ENCODE data around the gene TMEM51. TPM values are rescaled to one million over a fixed set of nuclear protein-coding genes. Genes with fewer than 3 reads are reported as not detected.

The TMEM51 gene
- total and polyA plus RNA-seq, 10 of the 15 experiments (the other 5 are each of a cell fraction or from before 2014, with no cell fraction given), result 0.55 to 4.8 (median 3.1) TPM

DNA sequence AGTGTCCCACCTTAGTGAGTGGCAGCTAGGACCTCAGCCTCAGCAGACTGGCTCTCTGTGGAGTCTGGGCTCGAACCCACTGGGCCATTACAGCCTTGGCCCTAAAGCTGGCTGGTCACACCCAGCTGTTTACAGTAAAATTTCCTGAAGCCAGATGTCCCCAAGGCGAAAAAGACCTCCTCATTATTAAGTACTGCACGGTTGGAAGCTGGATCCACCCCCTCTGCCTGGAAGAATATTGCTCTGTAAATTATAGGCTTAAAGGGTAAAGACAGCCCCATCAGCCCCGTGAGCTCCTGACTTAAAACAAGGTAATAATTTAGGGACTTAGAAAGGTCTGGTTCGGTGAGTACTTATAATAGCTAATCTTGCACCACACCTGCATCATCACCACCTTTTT lies 30.3 kb upstream of the TMEM51 start:
- no peak for DNase-seq (ENCODE audit: low read depth, low spot score)
- Histone ChIP-seq H3K9ac (ENCODE audit: control insufficient read depth, insufficient read depth, low read length) (no peak overlapping the region), H3K36me3 (ENCODE audit: control insufficient read depth in 2 of 2, insufficient read depth in 2 of 2, low read length in 1 of 2) (no peaks in the 10 kb centered on the region), H3K4me3 (no peak overlapping the region), H2AFZ (ENCODE audit: control insufficient read depth, low read depth, low read length) (no peak overlapping the region), H3K27me3 (replicated peaks in 1 of 2; ENCODE audit: control insufficient read depth in 2 of 2, insufficient read depth in 2 of 2, low read length in 1 of 2) (no peaks in the 10 kb centered on the region; a peak in 1 of 4 replicates), H3K27ac (ENCODE audit: control insufficient read depth, insufficient read depth) (no peak overlapping the region), H4K20me1 (ENCODE audit: control insufficient read depth, insufficient read depth) (no peaks in the 10 kb centered on the region; the same call in 1 of the 2 replicates), H3K4me2 (ENCODE audit: control insufficient read depth, insufficient read depth) (no peak overlapping the region), H3K4me1 (ENCODE audit: control insufficient read depth, insufficient read depth, low read length) (no peaks in the 10 kb centered on the region), H3K9me3 (replicated peaks; ENCODE audit: control insufficient read depth, insufficient read depth, low read length) (no peaks in the 10 kb centered on the region), H3K79me2 (ENCODE audit: control insufficient read depth, insufficient read depth, low read length) (no peaks in the 10 kb centered on the region)
- BruUV-seq (replicated peaks), result no TSS peak
- POLR2A ChIA-PET, result no interaction called here
- no peak for ATAC-seq
- TF ChIP-seq YBX1 (IDR thresholded peaks at IDR 0.05) (no peak), MTA2 (IDR thresholded peaks at IDR 0.05; ENCODE audit: low read depth) (no peak), TCF12 (IDR thresholded peaks at IDR 0.05; ENCODE audit: low read depth, low read length) (no peak), SRF (IDR thresholded peaks at IDR 0.05; ENCODE audit: low read depth in 2 of 2, low read length in 2 of 2) (no peak), HDAC2 (IDR thresholded peaks at IDR 0.05) (no peak), MYC (IDR thresholded peaks at IDR 0.05; ENCODE audit: insufficient read depth, insufficient read length, insufficient replicate concordance, low read length, severe bottlenecking) (no peak), SUPT20H (IDR thresholded peaks at IDR 0.05; ENCODE audit: borderline replicate concordance, control insufficient read depth, low read depth, low read length) (no peak), HDGF (IDR thresholded peaks at IDR 0.05) (no peak)
- CTCF ChIA-PET, result interaction anchor here (0.7 to 2.0 kb wide), 6 partner anchors 14 to 182 kb away, joined by 3 to 6 read pairs (median 4); no protein-coding TSS in a partner anchor
- 11% methylated on average over 5 of the region's 5 CpGs for WGBS (ENCODE audit: insufficient coverage, insufficient replicate concordance, low lambda C conversion rate, missing lambda C conversion rate)
- RAD21 ChIA-PET (ENCODE audit: unreplicated experiment), result no interaction called here
- SMC1A ChIA-PET (ENCODE audit: uncharacterized antibody, unreplicated experiment), result interaction anchor here (1.1 kb wide), 1 partner anchor 149 kb away, joined by 3 read pairs; no protein-coding TSS in a partner anchor
- intact Hi-C loops (cut with micrococcal nuclease; ENCODE audit: unreplicated experiment) (no loop called here), in situ Hi-C loops (cut with MboI) (loop anchor here (10.0 kb wide), 1 partner anchor 182 kb away; no protein-coding TSS in a partner anchor)
- FAIRE-seq, result no peak

DNA sequence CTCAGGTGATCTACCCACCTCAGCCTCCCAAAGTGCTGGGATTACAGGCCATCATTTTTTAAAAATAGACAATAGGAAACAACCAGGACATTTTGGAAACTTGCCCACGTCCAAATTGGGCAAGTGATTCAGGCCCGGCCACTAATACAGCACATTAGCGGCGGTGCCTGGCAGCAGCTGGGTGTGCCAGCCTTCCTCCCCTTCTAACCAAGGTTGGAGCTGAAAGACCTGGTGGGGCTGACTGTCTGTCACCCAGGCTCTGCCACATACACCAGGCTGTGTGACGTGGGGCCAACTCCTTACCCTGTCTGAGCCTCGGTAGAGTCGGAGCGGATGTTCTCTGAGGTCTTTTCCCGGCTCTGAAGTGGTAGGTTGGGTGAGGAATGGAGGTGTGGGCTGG lies 29.6 kb upstream of the TMEM51 start:
- DNase-seq (ENCODE audit: low read depth, low spot score) (no peak), FAIRE-seq (no peak), ATAC-seq (no peak)
- ChIA-PET SMC1A (ENCODE audit: uncharacterized antibody, unreplicated experiment) (interaction anchor here (1.1 kb wide), 1 partner anchor 148 kb away, joined by 3 read pairs; no protein-coding TSS in a partner anchor), CTCF (interaction anchor here (0.7 to 2.0 kb wide), 7 partner anchors 15 to 181 kb away, joined by 3 to 6 read pairs (median 4); no protein-coding TSS in a partner anchor), POLR2A (no interaction called here), RAD21 (ENCODE audit: unreplicated experiment) (no interaction called here)
- H3K4me2 ChIP-seq (ENCODE audit: control insufficient read depth, insufficient read depth), result no peak overlapping the region
- H3K4me1 ChIP-seq (ENCODE audit: control insufficient read depth, insufficient read depth, low read length), result no peaks in the 10 kb centered on the region
- H3K27ac ChIP-seq (ENCODE audit: control insufficient read depth, insufficient read depth), result no peak overlapping the region
- intact Hi-C loops (cut with micrococcal nuclease; ENCODE audit: unreplicated experiment), result no loop called here
- no peak overlapping the region for H2AFZ ChIP-seq (ENCODE audit: control insufficient read depth, low read depth, low read length)
- H3K9me3 ChIP-seq (replicated peaks; ENCODE audit: control insufficient read depth, insufficient read depth, low read length), result no peaks in the 10 kb centered on the region
- H3K36me3 ChIP-seq (ENCODE audit: control insufficient read depth in 2 of 2, insufficient read depth in 2 of 2, low read length in 1 of 2), result no peaks in the 10 kb centered on the region
- no peak overlapping the region for H3K4me3 ChIP-seq
- H3K27me3 ChIP-seq (replicated peaks in 1 of 2; ENCODE audit: control insufficient read depth in 2 of 2, insufficient read depth in 2 of 2, low read length in 1 of 2), result no peaks in the 10 kb centered on the region; a peak in 1 of 4 replicates
- no peak overlapping the region for H3K9ac ChIP-seq (ENCODE audit: control insufficient read depth, insufficient read depth, low read length)
- in situ Hi-C loops (cut with MboI), result loop anchor here (10.0 kb wide), 1 partner anchor 181 kb away; no protein-coding TSS in a partner anchor
- WGBS (ENCODE audit: insufficient coverage, insufficient replicate concordance, low lambda C conversion rate, missing lambda C conversion rate), result 59% methylated on average over 9 of the region's 9 CpGs
- H3K79me2 ChIP-seq (ENCODE audit: control insufficient read depth, insufficient read depth, low read length), result no peaks in the 10 kb centered on the region
- no peaks in the 10 kb centered on the region; the same call in 1 of the 2 replicates for H4K20me1 ChIP-seq (ENCODE audit: control insufficient read depth, insufficient read depth)
- BruUV-seq (replicated peaks), result no TSS peak
- TF ChIP-seq POU2F2 (IDR thresholded peaks at IDR 0.05; ENCODE audit: borderline replicate concordance, low read depth, low read length) (no peak), YY1 (IDR thresholded peaks at IDR 0.05; ENCODE audit: low read depth, low read length) (no peak), NFXL1 (IDR thresholded peaks at IDR 0.05; ENCODE audit: borderline replicate concordance) (no peak), SUPT20H (IDR thresholded peaks at IDR 0.05; ENCODE audit: borderline replicate concordance, control insufficient read depth, low read depth, low read length) (no peak), SMAD1 (IDR thresholded peaks at IDR 0.05; ENCODE audit: low read depth, partially characterized antibody) (no peak), TBL1XR1 (IDR thresholded peaks at IDR 0.05; ENCODE audit: low read depth, low read length) (no peak), MEF2B (IDR thresholded peaks at IDR 0.05; ENCODE audit: partially characterized antibody, poor library complexity, severe bottlenecking) (no peak)
- TF ChIP-seq, protein P1, sequence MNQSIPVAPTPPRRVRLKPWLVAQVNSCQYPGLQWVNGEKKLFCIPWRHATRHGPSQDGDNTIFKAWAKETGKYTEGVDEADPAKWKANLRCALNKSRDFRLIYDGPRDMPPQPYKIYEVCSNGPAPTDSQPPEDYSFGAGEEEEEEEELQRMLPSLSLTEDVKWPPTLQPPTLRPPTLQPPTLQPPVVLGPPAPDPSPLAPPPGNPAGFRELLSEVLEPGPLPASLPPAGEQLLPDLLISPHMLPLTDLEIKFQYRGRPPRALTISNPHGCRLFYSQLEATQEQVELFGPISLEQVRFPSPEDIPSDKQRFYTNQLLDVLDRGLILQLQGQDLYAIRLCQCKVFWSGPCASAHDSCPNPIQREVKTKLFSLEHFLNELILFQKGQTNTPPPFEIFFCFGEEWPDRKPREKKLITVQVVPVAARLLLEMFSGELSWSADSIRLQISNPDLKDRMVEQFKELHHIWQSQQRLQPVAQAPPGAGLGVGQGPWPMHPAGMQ (IDR thresholded peaks at IDR 0.05; ENCODE audit: borderline replicate concordance), result no peak

Measured in GM12878 (cell line).